Neuronal stem cell (in vitro differentiated cells): ENCODE measurements around the gene XYLT1.

Source experiments
- DNase-seq: peaks from one replicate; pipeline ENCODE4 v3.0.0-alpha.2; 2013; ENCODE audit warnings: low spot score
- H2AFZ ChIP-seq: one replicate; pipeline ENCODE4 v1.6.1; 2013; ENCODE audit warnings: mild to moderate bottlenecking, low read length, inconsistent platforms
- H2AK5ac ChIP-seq: 2 replicates; pipeline ENCODE4 v1.6.1; 2013; ENCODE audit warnings: low read depth, mild to moderate bottlenecking, inconsistent platforms, low read length, moderate library complexity, mixed read lengths
- H2BK120ac ChIP-seq: 2 replicates; pipeline ENCODE4 v1.6.1; 2013; ENCODE audit warnings: low read depth, mild to moderate bottlenecking, inconsistent platforms, low read length, moderate library complexity, mixed read lengths
- H2BK12ac ChIP-seq: one replicate; pipeline ENCODE4 v1.6.1; 2013; ENCODE audit warnings: low read length, inconsistent platforms
- H2BK15ac ChIP-seq: 2 replicates; pipeline ENCODE4 v1.6.1; 2013; ENCODE audit warnings: mild to moderate bottlenecking, low read length, inconsistent platforms, mixed read lengths
- H2BK5ac ChIP-seq: one replicate; pipeline ENCODE4 v1.6.1; 2013; ENCODE audit warnings: inconsistent platforms, mild to moderate bottlenecking, low read length, moderate library complexity
- H3K14ac ChIP-seq: one replicate; pipeline ENCODE4 v1.6.1; 2013; ENCODE audit warnings: low read length, inconsistent platforms
- H3K18ac ChIP-seq: 2 replicates; pipeline ENCODE4 v1.6.1; 2013; ENCODE audit warnings: low read length, inconsistent platforms
- H3K23ac ChIP-seq: 2 replicates; pipeline ENCODE4 v1.6.1; 2013; ENCODE audit warnings: low read depth, mild to moderate bottlenecking, mixed read lengths, low read length, inconsistent platforms; ENCODE audit not compliant: poor library complexity
- H3K27ac ChIP-seq: replicated peaks from 3 replicates; pipeline ENCODE4 v1.5.1; 2013; ENCODE audit warnings: low read length, inconsistent platforms
- H3K27me3 ChIP-seq, 3 experiments: 2 replicates each; pipeline ENCODE4 v1.6.1; 2013; ENCODE audit warnings: low read length in 3 of 3, mild to moderate bottlenecking in 2 of 3, inconsistent platforms in 1 of 3, low read depth in 1 of 3, mixed read lengths in 1 of 3, moderate library complexity in 1 of 3; ENCODE audit not compliant: control insufficient read depth in 3 of 3, insufficient read depth in 3 of 3
- H3K36me3 ChIP-seq, 2 donors: replicated peaks in 1 of 2; 2 replicates each; pipeline ENCODE4 v1.6.1; 2013; ENCODE audit warnings: low read length in 2 of 2; ENCODE audit not compliant: control insufficient read depth in 2 of 2, insufficient read depth in 2 of 2
- H3K4ac ChIP-seq: 2 replicates; pipeline ENCODE4 v1.6.1; 2013; ENCODE audit warnings: inconsistent platforms, mild to moderate bottlenecking, low read length, moderate library complexity
- H3K4me1 ChIP-seq, 2 donors: 1 replicate in 1 of 2; 2 replicates in 1 of 2; pipeline ENCODE4 v1.6.1; 2013; ENCODE audit warnings: low read length in 2 of 2, low read depth in 1 of 2; ENCODE audit not compliant: control insufficient read depth in 2 of 2, insufficient read depth in 1 of 2
- H3K4me2 ChIP-seq: one replicate; pipeline ENCODE4 v1.6.1; 2013; ENCODE audit warnings: mild to moderate bottlenecking, low read length, inconsistent platforms; ENCODE audit not compliant: insufficient read depth, poor library complexity, severe bottlenecking
- H3K4me3 ChIP-seq, 2 donors: 2 replicates each; pipeline ENCODE4 v1.5.1; 2013; ENCODE audit warnings: low read length in 2 of 2, mild to moderate bottlenecking in 2 of 2, inconsistent platforms in 1 of 2, moderate library complexity in 1 of 2
- H3K79me1 ChIP-seq: one replicate; pipeline ENCODE4 v1.6.1; 2013; ENCODE audit warnings: low read depth, mild to moderate bottlenecking, inconsistent platforms, low read length, moderate library complexity
- H3K9ac ChIP-seq: one replicate; pipeline ENCODE4 v1.6.1; 2013; ENCODE audit warnings: mild to moderate bottlenecking, low read depth, low read length, inconsistent platforms; ENCODE audit not compliant: poor library complexity
- H3K9me3 ChIP-seq, 2 donors: replicated peaks in 1 of 2; 2 replicates each; pipeline versions ENCODE3 to v1.6.1; 2013; ENCODE audit warnings: low read length in 2 of 2, mild to moderate bottlenecking in 2 of 2, inconsistent platforms in 1 of 2, low read depth in 1 of 2, mixed read lengths in 1 of 2, moderate library complexity in 1 of 2; ENCODE audit not compliant: control insufficient read depth in 2 of 2, insufficient read depth in 1 of 2
- H4K8ac ChIP-seq: one replicate; pipeline ENCODE4 v1.6.1; 2013; ENCODE audit warnings: low read depth, mild to moderate bottlenecking, inconsistent platforms, low read length, moderate library complexity
- H4K91ac ChIP-seq: one replicate; pipeline ENCODE4 v1.6.1; 2013; ENCODE audit warnings: low read length, low read depth, mild to moderate bottlenecking, inconsistent platforms; ENCODE audit not compliant: poor library complexity
- WGBS, 2 donors: extraction: QIAGEN DNeasy Blood & Tissue Kit; methylation state at CpG; one replicate each; pipeline ENCODE4 v1.1.7; 2013; ENCODE audit warnings: missing lambda C conversion rate in 2 of 2, mixed read lengths in 1 of 2; ENCODE audit not compliant: insufficient read length in 2 of 2, insufficient replicate concordance in 1 of 2; ENCODE audit errors: extremely low coverage in 2 of 2; 5-methylcytosine and 5-hydroxymethylcytosine counted together

The XYLT1 gene

DNA sequence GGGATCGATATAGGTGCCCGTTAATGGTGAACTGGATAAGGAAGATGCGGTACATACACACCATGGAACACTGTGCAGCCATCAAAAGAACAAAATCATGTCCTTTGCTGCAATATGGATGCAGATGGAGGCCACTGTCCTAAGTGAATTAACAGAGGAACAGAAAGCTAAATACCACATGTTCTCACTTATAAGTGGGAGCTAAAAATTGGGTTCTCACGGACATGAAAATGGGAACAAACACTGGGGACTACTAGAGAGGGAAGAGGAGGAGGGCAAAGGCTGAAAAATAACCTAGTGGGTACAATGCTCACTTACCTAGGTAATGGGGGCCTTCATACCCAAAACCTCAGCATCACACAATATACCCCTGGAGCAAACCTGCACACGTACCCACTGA is 302.6 kb downstream of the XYLT1 start:
- H4K91ac ChIP-seq, result no peak overlapping the region
- H3K4me3 ChIP-seq, result no peak overlapping the region
- peaks cover 0 to 3% (median 0%) of the 10 kb centered on the region in 3 experiments for H3K27me3 ChIP-seq
- DNase-seq, result no peak
- no peak overlapping the region for H2BK5ac ChIP-seq
- no peak overlapping the region for H3K18ac ChIP-seq
- no peak overlapping the region for H3K4me2 ChIP-seq
- no peak overlapping the region for H3K14ac ChIP-seq
- H3K9me3 ChIP-seq, result peaks cover 0 to 4% of the 10 kb centered on the region in 2 donors
- H3K27ac ChIP-seq, result no peak overlapping the region
- H3K23ac ChIP-seq, result no peak overlapping the region
- no peaks in the 10 kb centered on the region for H3K79me1 ChIP-seq
- H4K8ac ChIP-seq, result no peak overlapping the region
- no peak overlapping the region for H2BK15ac ChIP-seq
- no peak overlapping the region for H2BK120ac ChIP-seq
- no peaks in the 10 kb centered on the region for H3K36me3 ChIP-seq
- no peak overlapping the region for H2BK12ac ChIP-seq
- WGBS, 2 donors, result no CpG with 5 or more reads among the region's 5 CpGs
- H2AFZ ChIP-seq, result no peak overlapping the region
- no peak overlapping the region for H2AK5ac ChIP-seq
- peaks cover 0 to 9% of the 10 kb centered on the region in 2 donors for H3K4me1 ChIP-seq
- H3K4ac ChIP-seq, result no peak overlapping the region
- H3K9ac ChIP-seq, result no peak overlapping the region

DNA sequence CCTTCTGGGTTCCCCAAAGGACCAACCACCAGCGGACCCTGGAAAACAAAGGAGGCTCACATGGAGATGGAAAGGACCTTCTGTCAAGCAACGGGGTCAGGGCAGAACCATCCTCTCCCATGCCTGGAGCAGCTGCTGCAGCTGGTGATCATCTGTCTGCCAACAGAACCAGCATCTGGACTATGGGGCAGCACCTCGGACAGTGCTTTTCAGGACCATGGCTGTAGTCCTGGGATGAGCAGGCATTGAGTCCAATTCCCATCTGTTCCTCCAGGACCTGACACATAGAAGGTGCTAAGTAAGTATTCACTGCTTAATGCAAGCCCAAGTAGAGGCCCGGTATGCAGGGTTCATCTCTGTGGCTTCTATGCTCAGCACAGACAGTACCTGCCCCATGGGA is 304.7 kb downstream of the XYLT1 start:
- Histone ChIP-seq H3K27me3 (peaks cover 0 to 9% (median 0%) of the 10 kb centered on the region in 3 experiments), H2BK5ac (no peak overlapping the region), H3K4ac (no peak overlapping the region), H3K9me3 (peaks cover 0 to 4% of the 10 kb centered on the region in 2 donors), H4K91ac (no peak overlapping the region), H2BK15ac (no peak overlapping the region), H3K4me1 (peaks cover 12 to 17% of the 10 kb centered on the region in 2 donors), H3K23ac (no peak overlapping the region), H2BK120ac (peak overlapping the region; percentile 19), H3K4me3 (no peak overlapping the region), H3K27ac (no peak overlapping the region), H3K14ac (no peak overlapping the region), H3K79me1 (no peaks in the 10 kb centered on the region), H2AFZ (no peak overlapping the region), H4K8ac (no peak overlapping the region), H2AK5ac (peak overlapping the region; percentile 22), H3K36me3 (no peaks in the 10 kb centered on the region), H3K4me2 (no peak overlapping the region), H2BK12ac (no peak overlapping the region), H3K9ac (no peak overlapping the region), H3K18ac (peak overlapping the region; percentile 85)
- DNase-seq, result no peak
- no CpG with 5 or more reads among the region's 4 CpGs for WGBS, 2 donors

DNA sequence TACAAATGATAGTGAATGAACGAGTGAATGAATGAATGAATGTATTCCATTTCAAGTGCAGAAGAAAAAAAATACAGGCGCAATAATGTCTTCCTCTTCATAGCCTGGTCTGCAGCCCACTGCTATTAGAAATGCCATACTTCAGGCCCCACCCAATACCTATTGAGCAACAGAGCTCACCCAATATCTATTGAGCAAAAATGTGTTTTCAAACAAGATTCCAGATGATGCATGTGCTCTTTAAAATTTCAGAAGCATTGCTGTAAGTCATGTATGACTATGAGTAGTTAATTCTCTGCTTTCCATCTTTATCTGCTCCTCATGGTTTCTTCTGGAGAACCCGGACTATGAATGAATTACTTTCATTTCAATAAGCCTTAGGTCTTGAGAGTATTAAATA is 308.2 kb downstream of the XYLT1 start:
- Histone ChIP-seq H2AFZ (no peak overlapping the region), H3K4me2 (no peak overlapping the region), H3K79me1 (peaks cover 2% of the 10 kb centered on the region), H3K27ac (peak overlapping the region; percentile 100), H3K4me1 (peaks cover 31 to 42% of the 10 kb centered on the region in 2 donors), H3K23ac (no peak overlapping the region), H2AK5ac (no peak overlapping the region), H4K91ac (no peak overlapping the region), H2BK120ac (no peak overlapping the region), H4K8ac (no peak overlapping the region), H3K9ac (no peak overlapping the region), H3K27me3 (peaks cover 0 to 18% (median 0%) of the 10 kb centered on the region in 3 experiments), H3K36me3 (no peaks in the 10 kb centered on the region), H3K18ac (no peak overlapping the region), H3K4me3 (no peak overlapping the region), H2BK12ac (no peak overlapping the region), H2BK5ac (no peak overlapping the region), H2BK15ac (no peak overlapping the region), H3K4ac (no peak overlapping the region), H3K9me3 (peaks cover 0 to under 1% of the 10 kb centered on the region in 2 donors), H3K14ac (no peak overlapping the region)
- DNase-seq, result no peak
- WGBS, 2 donors, result no CpG with 5 or more reads among the region's 3 CpGs

GRCh38 chr16:17160920-17161431 is 309.8 kb downstream of the XYLT1 start:
- no peak overlapping the region for H2AK5ac ChIP-seq
- H3K27me3 ChIP-seq, result peaks cover 0 to 18% (median 0%) of the 10 kb centered on the region in 3 experiments
- H2BK120ac ChIP-seq, result no peak overlapping the region
- no peak overlapping the region for H4K8ac ChIP-seq
- H2AFZ ChIP-seq, result peak overlapping the region; percentile 42
- H3K4me1 ChIP-seq, result peaks cover 31 to 40% of the 10 kb centered on the region in 2 donors
- H2BK5ac ChIP-seq, result no peak overlapping the region
- peak overlapping the region in 1 of 2 donors; percentile 21 for H3K4me3 ChIP-seq
- H3K23ac ChIP-seq, result no peak overlapping the region
- no peak overlapping the region for H3K4ac ChIP-seq
- WGBS, 2 donors, result no CpG with 5 or more reads among the region's 17 CpGs
- no peak overlapping the region for H4K91ac ChIP-seq
- no peaks in the 10 kb centered on the region for H3K36me3 ChIP-seq
- H3K9me3 ChIP-seq, result no peaks in the 10 kb centered on the region
- peak; percentile 94 for DNase-seq
- peak overlapping the region; percentile 100 for H3K27ac ChIP-seq
- no peak overlapping the region for H2BK15ac ChIP-seq
- no peak overlapping the region for H3K18ac ChIP-seq
- peaks cover 2% of the 10 kb centered on the region for H3K79me1 ChIP-seq
- no peak overlapping the region for H2BK12ac ChIP-seq
- H3K9ac ChIP-seq, result no peak overlapping the region
- H3K14ac ChIP-seq, result no peak overlapping the region
- H3K4me2 ChIP-seq, result peak overlapping the region; percentile 69
